ENCODE data around the gene STX17.
"Not testable (repeated sequence)": the region's sequence is repeated elsewhere in the genome, so short reads cannot be mapped to it uniquely, and the experiment has no call there.

The STX17 gene

GRCh38 chr9:99971410-99971809, 65.0 kb downstream of the STX17 start:
- Histone ChIP-seq H3K27ac (ENCODE audit: low read length) (no peak overlapping the region), H3K36me3 (ENCODE audit: control insufficient read depth in 1 of 2, insufficient read depth in 2 of 2, low read length in 2 of 2) (peaks cover 26 to 27% of the 10 kb centered on the region in 2 donors), H3K4me3 (ENCODE audit: low read depth in 1 of 2, low read length in 2 of 2) (no peak overlapping the region), H3K4me1 (ENCODE audit: control insufficient read depth in 1 of 2, insufficient read depth in 2 of 2, low read length in 2 of 2) (no peaks in the 10 kb centered on the region), H3K27me3 (ENCODE audit: low read depth, low read length) (no peaks in the 10 kb centered on the region), H3K9me3 (ENCODE audit: control insufficient read depth in 1 of 2, low read length in 2 of 2) (no peaks in the 10 kb centered on the region)

GRCh38 chr9:99973455-99973854, 67.0 kb downstream of the STX17 start:
- no peaks in the 10 kb centered on the region for H3K27me3 ChIP-seq (ENCODE audit: low read depth, low read length)
- H3K36me3 ChIP-seq (ENCODE audit: control insufficient read depth in 1 of 2, insufficient read depth in 2 of 2, low read length in 2 of 2), result peaks cover 15 to 21% of the 10 kb centered on the region in 2 donors
- no peaks in the 10 kb centered on the region for H3K4me1 ChIP-seq (ENCODE audit: control insufficient read depth in 1 of 2, insufficient read depth in 2 of 2, low read length in 2 of 2)
- no peaks in the 10 kb centered on the region for H3K9me3 ChIP-seq (ENCODE audit: control insufficient read depth in 1 of 2, low read length in 2 of 2)
- no peak overlapping the region for H3K4me3 ChIP-seq (ENCODE audit: low read depth in 1 of 2, low read length in 2 of 2)
- H3K27ac ChIP-seq (ENCODE audit: low read length), result no peak overlapping the region

GRCh38 chr9:99977033-99977792, 70.8 kb downstream of the STX17 start:
- no peak overlapping the region for H3K4me3 ChIP-seq (ENCODE audit: low read depth in 1 of 2, low read length in 2 of 2)
- H3K27me3 ChIP-seq (ENCODE audit: low read depth, low read length), result no peaks in the 10 kb centered on the region
- H3K27ac ChIP-seq (ENCODE audit: low read length), result no peak overlapping the region
- H3K36me3 ChIP-seq (ENCODE audit: control insufficient read depth in 1 of 2, insufficient read depth in 2 of 2, low read length in 2 of 2), result peaks cover 0 to 12% of the 10 kb centered on the region in 2 donors
- no peaks in the 10 kb centered on the region for H3K9me3 ChIP-seq (ENCODE audit: control insufficient read depth in 1 of 2, low read length in 2 of 2)
- H3K4me1 ChIP-seq (ENCODE audit: control insufficient read depth in 1 of 2, insufficient read depth in 2 of 2, low read length in 2 of 2), result no peaks in the 10 kb centered on the region

GRCh38 chr9:99978221-99978620, 71.8 kb downstream of the STX17 start:
- H3K36me3 ChIP-seq (ENCODE audit: control insufficient read depth in 1 of 2, insufficient read depth in 2 of 2, low read length in 2 of 2), result peaks cover 4 to 17% of the 10 kb centered on the region in 2 donors
- H3K4me3 ChIP-seq (ENCODE audit: low read depth in 1 of 2, low read length in 2 of 2), result no peak overlapping the region
- no peak overlapping the region for H3K27ac ChIP-seq (ENCODE audit: low read length)
- H3K9me3 ChIP-seq (ENCODE audit: control insufficient read depth in 1 of 2, low read length in 2 of 2), result no peaks in the 10 kb centered on the region
- H3K4me1 ChIP-seq (ENCODE audit: control insufficient read depth in 1 of 2, insufficient read depth in 2 of 2, low read length in 2 of 2), result no peaks in the 10 kb centered on the region
- no peaks in the 10 kb centered on the region for H3K27me3 ChIP-seq (ENCODE audit: low read depth, low read length)

GRCh38 chr9:99980598-99980997, 74.1 kb downstream of the STX17 start:
- H3K9me3 ChIP-seq (ENCODE audit: control insufficient read depth in 1 of 2, low read length in 2 of 2), result no peaks in the 10 kb centered on the region
- H3K4me1 ChIP-seq (ENCODE audit: control insufficient read depth in 1 of 2, insufficient read depth in 2 of 2, low read length in 2 of 2), result no peaks in the 10 kb centered on the region
- H3K27ac ChIP-seq (ENCODE audit: low read length), result no peak overlapping the region
- no peaks in the 10 kb centered on the region for H3K27me3 ChIP-seq (ENCODE audit: low read depth, low read length)
- peaks cover 12 to 20% of the 10 kb centered on the region in 2 donors for H3K36me3 ChIP-seq (ENCODE audit: control insufficient read depth in 1 of 2, insufficient read depth in 2 of 2, low read length in 2 of 2)
- H3K4me3 ChIP-seq (ENCODE audit: low read depth in 1 of 2, low read length in 2 of 2), result no peak overlapping the region

- Histone ChIP-seq H3K4me3 (ENCODE audit: low read depth in 1 of 2, low read length in 2 of 2) (no peak overlapping the region), H3K27ac (ENCODE audit: low read length) (no peak overlapping the region), H3K4me1 (ENCODE audit: control insufficient read depth in 1 of 2, insufficient read depth in 2 of 2, low read length in 2 of 2) (no peaks in the 10 kb centered on the region), H3K9me3 (ENCODE audit: control insufficient read depth in 1 of 2, low read length in 2 of 2) (peaks cover 0 to 9% of the 10 kb centered on the region in 2 donors), H3K27me3 (ENCODE audit: low read depth, low read length) (no peaks in the 10 kb centered on the region), H3K36me3 (ENCODE audit: control insufficient read depth in 1 of 2, insufficient read depth in 2 of 2, low read length in 2 of 2) (peaks cover 12 to 24% of the 10 kb centered on the region in 2 donors)
Observed at GRCh38 chr9:99986642-99987041, 80.2 kb downstream of the STX17 start.

DNA sequence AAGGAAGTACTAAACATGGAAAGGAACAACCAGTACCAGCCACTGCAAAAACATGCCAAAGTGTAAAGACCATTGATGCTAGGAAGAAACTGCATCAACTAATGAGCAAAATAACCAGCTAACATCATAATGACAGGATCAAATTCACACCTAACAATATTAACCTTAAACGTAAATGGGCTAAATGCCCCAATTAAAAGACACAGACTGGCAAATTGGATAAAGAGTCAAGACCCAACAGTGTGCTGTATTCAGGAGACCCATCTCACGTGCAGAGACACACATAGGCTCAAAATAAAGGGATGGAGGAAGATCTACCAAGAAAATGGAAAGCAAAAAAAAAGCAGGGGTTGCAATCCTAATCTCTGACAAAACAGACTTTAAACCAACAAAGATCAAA, 84.1 kb downstream of the STX17 start:
- H3K4me1 ChIP-seq (ENCODE audit: control insufficient read depth in 1 of 2, insufficient read depth in 2 of 2, low read length in 2 of 2); H3K27me3 ChIP-seq (ENCODE audit: low read depth, low read length); H3K27ac ChIP-seq (ENCODE audit: low read length); H3K4me3 ChIP-seq (ENCODE audit: low read depth in 1 of 2, low read length in 2 of 2): not testable (repeated sequence)
- Histone ChIP-seq H3K9me3 (ENCODE audit: control insufficient read depth in 1 of 2, low read length in 2 of 2) (peaks cover 0 to 19% of the 10 kb centered on the region in 2 donors), H3K36me3 (ENCODE audit: control insufficient read depth in 1 of 2, insufficient read depth in 2 of 2, low read length in 2 of 2) (peaks cover 0 to 21% of the 10 kb centered on the region in 2 donors)

- Histone ChIP-seq H3K27me3 (ENCODE audit: low read depth, low read length) (no peaks in the 10 kb centered on the region), H3K4me1 (ENCODE audit: control insufficient read depth in 1 of 2, insufficient read depth in 2 of 2, low read length in 2 of 2) (no peaks in the 10 kb centered on the region), H3K4me3 (ENCODE audit: low read depth in 1 of 2, low read length in 2 of 2) (no peak overlapping the region), H3K36me3 (ENCODE audit: control insufficient read depth in 1 of 2, insufficient read depth in 2 of 2, low read length in 2 of 2) (peaks cover 4 to 14% of the 10 kb centered on the region in 2 donors), H3K27ac (ENCODE audit: low read length) (no peak overlapping the region), H3K9me3 (ENCODE audit: control insufficient read depth in 1 of 2, low read length in 2 of 2) (peaks cover 0 to 7% of the 10 kb centered on the region in 2 donors)
Observed at GRCh38 chr9:99998266-99998665, 91.8 kb downstream of the STX17 start.

DNA sequence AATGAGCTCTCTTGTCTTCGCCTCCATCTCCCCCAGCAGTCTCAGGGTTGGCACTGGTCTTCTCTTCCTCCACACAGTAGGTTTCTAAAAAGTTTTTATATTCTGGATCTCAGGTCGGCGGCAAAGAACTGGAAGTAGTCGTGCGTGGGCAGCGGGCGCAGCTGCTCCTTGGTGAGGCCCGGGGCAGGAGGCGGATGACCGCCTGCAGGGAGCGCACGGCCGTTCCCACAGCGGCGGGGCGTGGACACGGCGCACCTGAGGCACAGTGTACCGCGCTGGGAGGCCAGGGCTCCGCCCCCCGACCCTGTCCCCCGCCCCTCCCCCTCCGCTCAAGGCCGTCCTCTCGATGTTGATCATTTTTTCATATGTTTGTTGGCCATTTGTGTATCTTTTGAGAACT, 92.4 kb downstream of the STX17 start:
- H3K36me3 ChIP-seq (ENCODE audit: control insufficient read depth in 1 of 2, insufficient read depth in 2 of 2, low read length in 2 of 2), result peaks cover 4 to 20% of the 10 kb centered on the region in 2 donors
- no peak overlapping the region for H3K4me3 ChIP-seq (ENCODE audit: low read depth in 1 of 2, low read length in 2 of 2)
- H3K4me1 ChIP-seq (ENCODE audit: control insufficient read depth in 1 of 2, insufficient read depth in 2 of 2, low read length in 2 of 2), result no peaks in the 10 kb centered on the region
- H3K27me3 ChIP-seq (ENCODE audit: low read depth, low read length), result no peaks in the 10 kb centered on the region
- no peak overlapping the region for H3K27ac ChIP-seq (ENCODE audit: low read length)
- H3K9me3 ChIP-seq (ENCODE audit: control insufficient read depth in 1 of 2, low read length in 2 of 2), result peaks cover 0 to 11% of the 10 kb centered on the region in 2 donors

DNA sequence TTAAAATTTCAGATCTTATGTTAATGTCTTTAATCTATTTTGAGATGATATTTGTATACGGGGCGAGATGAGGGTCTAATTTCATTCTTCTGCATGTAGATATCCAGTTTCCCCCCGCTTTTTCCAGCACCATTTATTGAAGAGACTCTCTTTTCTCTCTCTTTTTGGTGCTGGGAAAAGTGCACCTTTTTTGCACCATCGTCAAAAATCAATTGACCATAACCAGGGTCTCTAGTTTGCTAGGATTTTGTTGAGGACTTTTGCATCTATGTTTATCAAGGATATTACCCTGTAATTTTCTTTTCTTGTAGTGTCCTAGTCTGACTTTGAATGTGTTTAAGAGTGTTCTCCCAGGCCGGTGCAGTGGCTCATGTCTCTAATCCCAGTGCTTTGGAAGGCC, 93.3 kb downstream of the STX17 start:
- H3K27ac ChIP-seq (ENCODE audit: low read length), result no peak overlapping the region
- no peaks in the 10 kb centered on the region for H3K27me3 ChIP-seq (ENCODE audit: low read depth, low read length)
- peaks cover 11 to 24% of the 10 kb centered on the region in 2 donors for H3K36me3 ChIP-seq (ENCODE audit: control insufficient read depth in 1 of 2, insufficient read depth in 2 of 2, low read length in 2 of 2)
- H3K4me3 ChIP-seq (ENCODE audit: low read depth in 1 of 2, low read length in 2 of 2), result no peak overlapping the region
- H3K4me1 ChIP-seq (ENCODE audit: control insufficient read depth in 1 of 2, insufficient read depth in 2 of 2, low read length in 2 of 2), result no peaks in the 10 kb centered on the region
- H3K9me3 ChIP-seq (ENCODE audit: control insufficient read depth in 1 of 2, low read length in 2 of 2), result peaks cover 0 to 5% of the 10 kb centered on the region in 2 donors

DNA sequence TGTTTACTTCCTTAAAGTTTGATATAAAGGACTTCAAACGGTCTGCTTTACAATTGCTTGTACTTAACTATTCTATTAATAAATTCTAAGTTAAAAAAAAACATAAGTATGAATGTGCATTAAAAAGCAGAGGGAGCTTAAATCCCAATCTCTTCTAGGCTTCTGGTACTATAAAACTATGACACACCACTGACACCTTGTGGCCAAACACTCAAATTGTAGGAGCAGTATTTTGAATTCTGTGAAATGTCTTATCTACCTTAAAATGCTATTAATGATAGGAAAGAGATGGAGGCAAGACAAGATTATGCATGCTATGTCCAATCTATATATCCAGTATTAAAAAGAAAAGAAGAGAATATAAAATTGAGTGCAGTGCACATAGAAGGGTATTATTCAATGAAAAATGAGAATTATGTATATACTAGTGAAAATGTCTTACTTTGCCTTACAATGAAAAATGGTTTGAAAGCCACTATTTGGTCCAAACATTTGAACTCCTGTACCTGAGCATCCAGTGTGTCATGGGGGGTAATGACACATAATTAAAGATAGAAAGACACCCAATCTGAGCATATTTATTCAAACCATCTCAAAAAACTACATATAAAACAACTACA, 104.7 kb downstream of the STX17 start:
- no peak overlapping the region for H3K27ac ChIP-seq (ENCODE audit: low read length)
- H3K4me1 ChIP-seq (ENCODE audit: control insufficient read depth in 1 of 2, insufficient read depth in 2 of 2, low read length in 2 of 2), result no peaks in the 10 kb centered on the region
- no peaks in the 10 kb centered on the region for H3K27me3 ChIP-seq (ENCODE audit: low read depth, low read length)
- H3K9me3 ChIP-seq (ENCODE audit: control insufficient read depth in 1 of 2, low read length in 2 of 2), result peaks cover 0 to 4% of the 10 kb centered on the region in 2 donors
- H3K36me3 ChIP-seq (ENCODE audit: control insufficient read depth in 1 of 2, insufficient read depth in 2 of 2, low read length in 2 of 2), result peaks cover 13 to 23% of the 10 kb centered on the region in 2 donors
- no peak overlapping the region for H3K4me3 ChIP-seq (ENCODE audit: low read depth in 1 of 2, low read length in 2 of 2)
